B cell (primary cell): ENCODE data around the gene BRSK1. TPM values are rescaled to one million over a fixed set of nuclear protein-coding genes. Genes with fewer than 3 reads are reported as not detected.

ENCODE experiments used
- ATAC-seq: fragments of 200-7000 bp; cut with Tn5 transposase; one replicate; pipeline ENCODE4 v1.10.0; 2021; ENCODE audit warnings: low read depth, mild to moderate bottlenecking, moderate number of reproducible peaks, moderate library complexity
- CTCF ChIA-PET: fragments of 350-600 bp; sonication (Branson Sonifier 250); formaldehyde crosslinking; loops from one replicate; lab custom pipeline; 2021; ENCODE audit warnings: antibody characterized with exemption, inconsistent platforms; lab: Charles Lee
- POLR2A ChIA-PET: fragments of 350-600 bp; sonication (Branson Sonifier 250); formaldehyde crosslinking; loops from one replicate; lab custom pipeline; 2021; ENCODE audit warnings: antibody characterized with exemption; lab: Charles Lee
- DNase-seq: peaks from one replicate; pipeline ENCODE4 v3.0.0; 2013
- H2AFZ ChIP-seq: 2 replicates; pipeline ENCODE4 v1.6.1; 2012; ENCODE audit warnings: mild to moderate bottlenecking, low read depth, low read length; ENCODE audit not compliant: insufficient read depth, poor library complexity, severe bottlenecking
- H3K27ac ChIP-seq, 2 donors: 1 replicate in 1 of 2; 2 replicates in 1 of 2; pipeline ENCODE4 v1.5.1; 2012 to 2013; ENCODE audit warnings: low read length in 2 of 2, mild to moderate bottlenecking in 2 of 2, moderate library complexity in 1 of 2
- H3K27me3 ChIP-seq, 4 experiments: fragments of 200-600 bp in 1 of 4; sonication (generic) in 1 of 4; replicated peaks in 1 of 4; 1 replicate in 2 of 4; 2 replicates in 2 of 4; pipeline versions ENCODE4 v1.6.1 to v1.7.0; 2013 to 2016; ENCODE audit warnings: low read length in 3 of 4, mild to moderate bottlenecking in 2 of 4, mixed read lengths in 1 of 4, moderate library complexity in 1 of 4; ENCODE audit not compliant: insufficient read depth in 4 of 4, control insufficient read depth in 3 of 4; ENCODE audit errors: control extremely low read depth in 1 of 4
- H3K36me3 ChIP-seq, 2 experiments: replicated peaks in 1 of 2; 1 replicate in 1 of 2; 2 replicates in 1 of 2; pipeline versions ENCODE4 v1.6.1 to v1.7.1; 2013; ENCODE audit warnings: low read length in 1 of 2; ENCODE audit not compliant: insufficient read depth in 2 of 2, control insufficient read depth in 1 of 2; ENCODE audit errors: control extremely low read depth in 1 of 2, extremely low read depth in 1 of 2
- H3K4me1 ChIP-seq, 2 donors: fragments of 200-600 bp in 1 of 2; sonication (generic) in 1 of 2; 1 replicate in 1 of 2; 2 replicates in 1 of 2; pipeline versions ENCODE4 v1.5.1 to v1.6.1; 2013 to 2017; ENCODE audit warnings: low read length in 2 of 2; ENCODE audit not compliant: control insufficient read depth in 2 of 2, insufficient read depth in 2 of 2
- H3K4me2 ChIP-seq: replicated peaks from 2 replicates; pipeline ENCODE3; 2012; ENCODE audit warnings: mild to moderate bottlenecking, low read depth, low read length; ENCODE audit not compliant: poor library complexity, severe bottlenecking
- H3K4me3 ChIP-seq, 5 experiments: fragments of 200-600 bp in 1 of 5; sonication (generic) in 1 of 5; 1 replicate in 3 of 5; 2 replicates in 2 of 5; pipeline versions ENCODE4 v1.5.1 to v1.7.0; 2011 to 2016; ENCODE audit warnings: low read length in 4 of 5, mild to moderate bottlenecking in 4 of 5, low read depth in 2 of 5, control low read depth in 1 of 5, moderate library complexity in 1 of 5; ENCODE audit not compliant: insufficient read depth in 1 of 5; ENCODE audit errors: control extremely low read depth in 1 of 5, extremely low read depth in 1 of 5
- H3K79me2 ChIP-seq: fragments of 200-600 bp; sonication (generic); one replicate; pipeline ENCODE4 v1.6.0; 2016; ENCODE audit warnings: low read length; ENCODE audit not compliant: control insufficient read depth, insufficient read depth
- H3K9ac ChIP-seq: fragments of 200-600 bp; sonication (generic); 2 replicates; pipeline ENCODE4 v1.6.1; 2017; ENCODE audit warnings: mild to moderate bottlenecking, low read length, moderate library complexity
- H3K9me3 ChIP-seq, 3 donors: one replicate each; pipeline versions ENCODE4 v1.6.1 to v1.7.1; 2013; ENCODE audit warnings: low read length in 2 of 3; ENCODE audit not compliant: control insufficient read depth in 2 of 3, insufficient read depth in 1 of 3; ENCODE audit errors: control extremely low read depth in 1 of 3
- H4K20me1 ChIP-seq: 2 replicates; pipeline ENCODE4 v1.6.0; 2012; ENCODE audit warnings: mild to moderate bottlenecking, low read length; ENCODE audit not compliant: insufficient read depth, control insufficient read depth, poor library complexity, severe bottlenecking
- H3K27ac Mint-ChIP-seq: one replicate; pipeline ENCODE4 v1.8.0; 2021; ENCODE audit warnings: mixed read lengths
- H3K27me3 Mint-ChIP-seq: one replicate; pipeline ENCODE4 v1.8.0; 2021; ENCODE audit warnings: mixed read lengths
- H3K4me1 Mint-ChIP-seq: one replicate; pipeline ENCODE4 v1.8.0; 2021; ENCODE audit warnings: mixed read lengths
- H3K4me3 Mint-ChIP-seq: one replicate; pipeline ENCODE4 v1.8.0; 2021; ENCODE audit warnings: mixed read lengths
- H3K9me3 Mint-ChIP-seq: one replicate; pipeline ENCODE4 v1.8.0; 2022; ENCODE audit warnings: mixed read lengths; ENCODE audit not compliant: insufficient read depth
- EZH2 ChIP-seq: IDR thresholded peaks from 2 replicates; pipeline ENCODE4 v1.6.1; 2012; ENCODE audit warnings: borderline replicate concordance, low read depth, mild to moderate bottlenecking, moderate library complexity, low read length; ENCODE audit not compliant: insufficient read depth, poor library complexity, severe bottlenecking
- WGBS: methylation state at CpG from one replicate; pipeline ENCODE4 v1.1.5; 2013; ENCODE audit warnings: missing lambda C conversion rate; ENCODE audit not compliant: insufficient coverage; 5-methylcytosine and 5-hydroxymethylcytosine counted together
- intact Hi-C: fragments of 100-400 bp; cut with micrococcal nuclease; formaldehyde crosslinking; loops from one replicate; pipeline ENCODE4 v1.10.0; 2022
- polyA plus RNA-seq: library from polyadenylated mRNA; depleted of rRNA; stranded (reverse); fragments of >200 nt; gene quantifications from 2 replicates; pipeline ENCODE4 v1.2.3, GENCODE V29; 2012
- total RNA-seq, 2 donors: library from RNA; stranded (reverse); fragments of 120-200 nt in 1 of 2; gene quantifications; 1 replicate in 1 of 2; 2 replicates in 1 of 2; pipeline versions ENCODE4 v1.2.3 to v1.2.4, GENCODE V29; 2013 to 2022
- TF ChIP-seq, protein P1 (sequence below): fragments of 200-600 bp; IDR thresholded peaks from one replicate; pipeline ENCODE4 v1.8.0; 2022; ENCODE audit warnings: antibody characterized with exemption, mild to moderate bottlenecking

BRSK1 gene
- total and polyA plus RNA-seq, 2 donors (not counting 1 experiment from before 2014, with no cell fraction given): 0.94 to 1.4 TPM

DNA sequence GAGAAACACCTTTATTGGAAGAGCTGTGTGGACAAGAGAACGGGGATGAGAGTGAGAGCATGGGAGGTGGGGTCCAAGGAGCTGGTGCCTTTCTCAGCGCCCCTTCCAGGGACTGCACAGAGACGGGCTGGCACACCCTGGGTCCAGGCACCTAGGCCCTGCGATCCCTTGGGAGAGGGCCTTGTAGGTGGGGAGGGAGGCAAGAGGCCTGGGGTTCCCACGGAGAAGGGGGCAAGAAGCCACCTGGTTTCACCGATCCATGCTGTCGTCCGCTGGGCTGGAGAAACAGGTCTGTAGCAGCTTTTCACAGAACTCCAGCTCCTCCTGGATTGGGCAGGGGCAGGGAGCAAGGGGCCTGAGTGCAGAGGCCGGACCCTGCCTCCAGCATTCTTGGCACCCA, 21.4 kb upstream of the BRSK1 start:
- Histone ChIP-seq H3K36me3 (peaks cover 0 to 2% of the 10 kb centered on the region in 2 experiments), H3K4me1 (peaks cover 12 to 16% of the 10 kb centered on the region in 2 donors), H3K79me2 (peaks cover 51% of the 10 kb centered on the region), H2AFZ (no peak overlapping the region), H4K20me1 (peaks cover 8% of the 10 kb centered on the region), H3K4me2 (no peak overlapping the region), H3K4me3 (no peak overlapping the region), H3K27ac (no peak overlapping the region), H3K27me3 (no peaks in the 10 kb centered on the region), H3K9me3 (no peaks in the 10 kb centered on the region), H3K9ac (no peak overlapping the region)
- no peak overlapping the region for H3K4me3 Mint-ChIP-seq
- no peaks in the 10 kb centered on the region for H3K27me3 Mint-ChIP-seq
- no peaks in the 10 kb centered on the region for H3K9me3 Mint-ChIP-seq
- no peak overlapping the region for H3K27ac Mint-ChIP-seq
- POLR2A ChIA-PET: interaction anchor here (0.6 kb wide), 1 partner anchor 214 kb away, joined by 3 read pairs; the partner anchor contains the start of gene ZNF628
- whole genome bisulfite sequencing: 99% methylated on average over 9 of the region's 9 CpGs
- intact Hi-C loops: no loop called here
- ATAC-seq (no peak), DNase-seq (no peak)
- H3K4me1 Mint-ChIP-seq: peaks cover 22% of the 10 kb centered on the region
- no peak for TF ChIP-seq EZH2
- CTCF ChIA-PET: interaction anchor here (0.6 kb wide), 1 partner anchor 321 kb away, joined by 3 read pairs; no protein-coding TSS in a partner anchor

DNA sequence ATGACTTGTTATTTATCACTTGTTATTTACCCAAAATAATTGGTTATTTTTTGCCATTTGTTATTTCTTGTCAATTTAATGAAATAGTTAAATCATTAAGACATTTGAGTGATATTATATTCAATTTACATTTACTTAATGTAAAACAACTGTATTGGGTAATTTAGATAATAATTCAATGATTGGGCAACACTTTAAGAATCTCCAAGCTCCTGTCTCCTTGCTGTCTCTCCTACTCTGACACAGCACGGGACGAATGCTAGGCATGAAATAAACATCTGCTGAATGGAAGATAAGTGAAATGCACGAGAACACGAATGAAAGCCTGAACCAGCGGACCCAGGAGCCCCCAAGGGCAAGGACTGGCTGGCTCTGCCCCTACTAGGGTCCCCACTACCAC, 19.3 kb upstream of the BRSK1 start:
- Mint-ChIP-seq H3K4me1 (peaks cover 15% of the 10 kb centered on the region), H3K27me3 (no peaks in the 10 kb centered on the region), H3K4me3 (no peak overlapping the region), H3K27ac (no peak overlapping the region), H3K9me3 (no peaks in the 10 kb centered on the region)
- H3K4me1 ChIP-seq: peaks cover 8 to 9% of the 10 kb centered on the region in 2 donors
- DNase-seq (no peak), ATAC-seq (no peak)
- H3K27me3 ChIP-seq: no peaks in the 10 kb centered on the region
- H3K9ac ChIP-seq: no peak overlapping the region
- intact Hi-C loops: no loop called here
- H3K27ac ChIP-seq: no peak overlapping the region
- H3K36me3 ChIP-seq: peaks cover 0 to 2% of the 10 kb centered on the region in 2 experiments
- peaks cover 57% of the 10 kb centered on the region for H3K79me2 ChIP-seq
- no peak for TF ChIP-seq EZH2
- TF ChIP-seq, protein P1, sequence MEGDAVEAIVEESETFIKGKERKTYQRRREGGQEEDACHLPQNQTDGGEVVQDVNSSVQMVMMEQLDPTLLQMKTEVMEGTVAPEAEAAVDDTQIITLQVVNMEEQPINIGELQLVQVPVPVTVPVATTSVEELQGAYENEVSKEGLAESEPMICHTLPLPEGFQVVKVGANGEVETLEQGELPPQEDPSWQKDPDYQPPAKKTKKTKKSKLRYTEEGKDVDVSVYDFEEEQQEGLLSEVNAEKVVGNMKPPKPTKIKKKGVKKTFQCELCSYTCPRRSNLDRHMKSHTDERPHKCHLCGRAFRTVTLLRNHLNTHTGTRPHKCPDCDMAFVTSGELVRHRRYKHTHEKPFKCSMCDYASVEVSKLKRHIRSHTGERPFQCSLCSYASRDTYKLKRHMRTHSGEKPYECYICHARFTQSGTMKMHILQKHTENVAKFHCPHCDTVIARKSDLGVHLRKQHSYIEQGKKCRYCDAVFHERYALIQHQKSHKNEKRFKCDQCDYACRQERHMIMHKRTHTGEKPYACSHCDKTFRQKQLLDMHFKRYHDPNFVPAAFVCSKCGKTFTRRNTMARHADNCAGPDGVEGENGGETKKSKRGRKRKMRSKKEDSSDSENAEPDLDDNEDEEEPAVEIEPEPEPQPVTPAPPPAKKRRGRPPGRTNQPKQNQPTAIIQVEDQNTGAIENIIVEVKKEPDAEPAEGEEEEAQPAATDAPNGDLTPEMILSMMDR: no peak
- ChIA-PET CTCF (no interaction called here), POLR2A (interaction anchor here (1.1 kb wide), 1 partner anchor 10 kb away, joined by 3 read pairs; no protein-coding TSS in a partner anchor)
- 87% methylated on average over 3 of the region's 5 CpGs for WGBS
- H2AFZ ChIP-seq: no peak overlapping the region
- no peaks in the 10 kb centered on the region for H3K9me3 ChIP-seq
- H3K4me3 ChIP-seq: no peak overlapping the region
- H3K4me2 ChIP-seq: no peak overlapping the region
- no peaks in the 10 kb centered on the region for H4K20me1 ChIP-seq
